K562 (cell line): ENCODE measurements around the gene IL12B. TPM values are rescaled to one million over a fixed set of nuclear protein-coding genes. Genes with fewer than 3 reads are reported as not detected.

Experiments
- ATF4 ChIP-seq: fragments of 450-650 bp; formaldehyde crosslinking; IDR thresholded peaks from 2 replicates; pipeline ENCODE4 v1.4.0; 2022; ENCODE audit warnings: mild to moderate bottlenecking, moderate library complexity
- BCL6 ChIP-seq: fragments of 250-450 bp; sonication (Bioruptor Pico); IDR thresholded peaks from 2 replicates; pipeline ENCODE4 v1.4.0; 2020
- CBFA2T2 ChIP-seq: fragments of 450-650 bp; conservative IDR thresholded peaks from 2 replicates; pipeline ENCODE4 v1.6.1; 2017; ENCODE audit warnings: mild to moderate bottlenecking
- CBX1 ChIP-seq: sonication (generic); IDR thresholded peaks from 2 replicates; pipeline ENCODE4 v1.6.1; 2016; ENCODE audit warnings: antibody characterized with exemption, low read depth, mild to moderate bottlenecking
- FOXO4 ChIP-seq: fragments of 450-650 bp; formaldehyde crosslinking; IDR thresholded peaks from 2 replicates; pipeline ENCODE4 v1.4.0; 2020; ENCODE audit warnings: mild to moderate bottlenecking, moderate library complexity
- GTF2B ChIP-seq: IDR thresholded peaks from 2 replicates; pipeline ENCODE4 v1.6.1; 2011; ENCODE audit not compliant: insufficient read length; ENCODE audit errors: extremely low read depth
- HDAC2 ChIP-seq: fragments of 450-650 bp; IDR thresholded peaks from 2 replicates; pipeline ENCODE4 v1.6.1; 2016; ENCODE audit warnings: mild to moderate bottlenecking
- MBD1 ChIP-seq: fragments of 250-450 bp; sonication (Bioruptor Pico); IDR thresholded peaks from 2 replicates; pipeline ENCODE4 v1.8.0; 2022; ENCODE audit warnings: inconsistent platforms
- NR2C2 ChIP-seq, 2 experiments: fragments of 200-800 bp in 1 of 2; sonication (Bioruptor generic) in 1 of 2; sonication (generic) in 1 of 2; formaldehyde crosslinking in 1 of 2; IDR thresholded peaks; 2 replicates each; pipeline versions ENCODE4 v1.6.1 to v1.8.0; 2016 to 2022; ENCODE audit warnings: mild to moderate bottlenecking in 1 of 2, missing compliant biosample characterization in 1 of 2, missing genetic modification characterization in 1 of 2, missing genetic modification reagents in 1 of 2
- PHF8 ChIP-seq: fragments of 200-600 bp; sonication (generic); IDR thresholded peaks from 2 replicates; pipeline ENCODE4 v1.6.1; 2012; ENCODE audit warnings: mixed run types, mild to moderate bottlenecking, inconsistent platforms, low read length, moderate library complexity, borderline replicate concordance
- PTBP1 ChIP-seq: fragments of 200-400 bp; formaldehyde crosslinking; IDR thresholded peaks from 2 replicates; pipeline ENCODE4 v1.6.1; 2017; ENCODE audit warnings: low read depth, low read length
- RAD51 ChIP-seq: fragments of 450-650 bp; IDR thresholded peaks from 2 replicates; pipeline ENCODE4 v1.7.1; 2016; ENCODE audit warnings: low read depth, mild to moderate bottlenecking, borderline replicate concordance
- SMAD4 ChIP-seq: fragments of 250-450 bp; sonication (Bioruptor Pico); conservative IDR thresholded peaks from 2 replicates; pipeline ENCODE4 v1.8.0; 2021; ENCODE audit warnings: inconsistent platforms, mild to moderate bottlenecking, moderate library complexity
- TARDBP ChIP-seq: fragments of 450-650 bp; IDR thresholded peaks from 2 replicates; pipeline ENCODE4 v1.6.1; 2016
- TCF7L2 ChIP-seq: fragments of 150-350 bp; IDR thresholded peaks from 2 replicates; pipeline ENCODE4 v1.6.1; 2016; ENCODE audit warnings: low read depth, mild to moderate bottlenecking, low read length, moderate library complexity
- TFE3 ChIP-seq: fragments of 450-650 bp; formaldehyde crosslinking; IDR thresholded peaks from 2 replicates; pipeline ENCODE4 v1.4.0; 2020; ENCODE audit warnings: mild to moderate bottlenecking, mixed read lengths
- USF1 ChIP-seq: sonication (generic); formaldehyde crosslinking; IDR thresholded peaks from 2 replicates; pipeline ENCODE4 v1.9.0; 2022; ENCODE audit warnings: mild to moderate bottlenecking, missing genetic modification reagents
- ZBTB33 ChIP-seq: sonication (generic); formaldehyde crosslinking; IDR thresholded peaks from 2 replicates; pipeline ENCODE4 v1.8.1; 2023; ENCODE audit warnings: mild to moderate bottlenecking, missing genetic modification reagents
- ZNF124 ChIP-seq: sonication (generic); formaldehyde crosslinking; IDR thresholded peaks from 2 replicates; pipeline ENCODE4 v1.8.1; 2022; ENCODE audit warnings: missing genetic modification reagents
- ZNF717 ChIP-seq: fragments of 250-450 bp; sonication (Bioruptor Pico); IDR thresholded peaks from 2 replicates; pipeline ENCODE4 v1.5.0; 2021
- polyA plus RNA-seq, 8 experiments: library from polyadenylated mRNA; depleted of rRNA in 4 of 8; stranded (reverse) in 5 of 8; unstranded in 3 of 8; fragments of >200 nt; fragmentation: Nextera tagmentation in 2 of 8; fragmentation: Illumina TruSeq in 1 of 8; extraction: Ambion mirVana in 2 of 8; extraction: Trizol in 1 of 8; gene quantifications; 2 replicates each; pipeline versions ENCODE4 v1.2.1 to v1.2.3, GENCODE V29; 2011 to 2014; ENCODE audit warnings: inconsistent platforms in 1 of 8, missing spikeins in 1 of 8
- total RNA-seq, 7 experiments: library from RNA; depleted of rRNA in 6 of 7; stranded (reverse); fragments of >200 nt in 6 of 7; fragmentation: Illumina TruSeq in 2 of 7; extraction: Trizol in 2 of 7; gene quantifications; 2 replicates each; pipeline versions ENCODE4 v1.2.1 to v1.2.3, GENCODE V29; 2011 to 2021; ENCODE audit warnings: low replicate concordance in 1 of 7

Gene IL12B
- total and polyA plus RNA-seq, 9 of the 15 experiments (the other 6 are each of a cell fraction or from before 2014, with no cell fraction given): not detected

- TF ChIP-seq GTF2B (no peak), CBFA2T2 (peak; percentile 46), TFE3 (peak; percentile 43), FOXO4 (CRISPR knock-in tag) (no peak), SMAD4 (CRISPR knock-in tag) (no peak), ZBTB33 (CRISPR knock-in tag) (no peak), PHF8 (no peak), BCL6 (no peak), PTBP1 (no peak), NR2C2 (CRISPR knock-in tag; IDR thresholded peaks at IDR 0.05) (no peak), NR2C2 (tag; IDR thresholded peaks at IDR 0.05) (no peak), RAD51 (peak; percentile 81), ZNF717 (CRISPR knock-in tag) (no peak), MBD1 (CRISPR knock-in tag) (no peak), CBX1 (no peak), HDAC2 (no peak), TARDBP (no peak), ZNF124 (CRISPR knock-in tag) (no peak), TCF7L2 (no peak), ATF4 (no peak), USF1 (CRISPR knock-in tag) (peak; percentile 79)
Measured at GRCh38 chr5:159336586-159336985, 6.3 kb upstream of the IL12B start (continued).
